Measurements from ENCODE around the gene PCP2. TPM values are rescaled to one million over a fixed set of nuclear protein-coding genes. Genes with fewer than 3 reads are reported as not detected.
A peak's percentile ranks its signal among the peaks of the same experiment; 100 is the strongest.

The PCP2 gene
- total and polyA plus RNA-seq, 2 donors (not counting 1 experiment from before 2014, with no cell fraction given): not detected

DNA sequence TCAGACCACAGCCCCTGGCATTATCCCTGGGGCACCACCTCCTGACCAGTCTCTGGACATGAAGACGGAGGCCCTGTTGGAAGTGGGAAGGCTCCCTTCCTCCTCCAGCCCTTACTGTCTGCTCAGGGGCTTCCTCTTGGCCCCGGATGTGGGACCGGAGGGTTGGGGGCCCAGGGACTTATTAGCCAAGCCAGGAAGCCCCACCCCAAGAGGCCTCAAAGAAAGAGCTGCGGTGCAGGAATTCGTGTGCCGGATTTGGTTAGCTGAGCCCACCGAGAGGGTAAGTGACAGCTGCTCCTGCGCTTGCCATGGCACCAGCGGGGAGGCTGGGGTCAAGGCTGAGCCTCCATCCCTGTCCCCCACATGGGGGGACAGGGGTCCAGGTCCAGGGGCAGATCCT, 35.3 kb upstream of the PCP2 start, which contains the start of gene RETN:
Gene RETN (plus strand): TSS at position 208 of the 400 bp plus-strand sequence. CDS start 278 bp downstream, outside the sequence.
- no peak within 1 kb of the TSS for H3K4me2 ChIP-seq (ENCODE audit: extremely low read depth, insufficient read depth, low read length)
- TF ChIP-seq, protein P1, sequence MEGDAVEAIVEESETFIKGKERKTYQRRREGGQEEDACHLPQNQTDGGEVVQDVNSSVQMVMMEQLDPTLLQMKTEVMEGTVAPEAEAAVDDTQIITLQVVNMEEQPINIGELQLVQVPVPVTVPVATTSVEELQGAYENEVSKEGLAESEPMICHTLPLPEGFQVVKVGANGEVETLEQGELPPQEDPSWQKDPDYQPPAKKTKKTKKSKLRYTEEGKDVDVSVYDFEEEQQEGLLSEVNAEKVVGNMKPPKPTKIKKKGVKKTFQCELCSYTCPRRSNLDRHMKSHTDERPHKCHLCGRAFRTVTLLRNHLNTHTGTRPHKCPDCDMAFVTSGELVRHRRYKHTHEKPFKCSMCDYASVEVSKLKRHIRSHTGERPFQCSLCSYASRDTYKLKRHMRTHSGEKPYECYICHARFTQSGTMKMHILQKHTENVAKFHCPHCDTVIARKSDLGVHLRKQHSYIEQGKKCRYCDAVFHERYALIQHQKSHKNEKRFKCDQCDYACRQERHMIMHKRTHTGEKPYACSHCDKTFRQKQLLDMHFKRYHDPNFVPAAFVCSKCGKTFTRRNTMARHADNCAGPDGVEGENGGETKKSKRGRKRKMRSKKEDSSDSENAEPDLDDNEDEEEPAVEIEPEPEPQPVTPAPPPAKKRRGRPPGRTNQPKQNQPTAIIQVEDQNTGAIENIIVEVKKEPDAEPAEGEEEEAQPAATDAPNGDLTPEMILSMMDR (conservative IDR thresholded peaks at IDR 0.05 in 1 of 2, IDR thresholded peaks at IDR 0.05 in 1 of 2; ENCODE audit: low read depth in 1 of 2, low read length in 2 of 2): no peak
- TF ChIP-seq EZH2 (IDR thresholded peaks at IDR 0.05; ENCODE audit: low read length, missing control alignments): no peak
- no peaks in the 10 kb centered on the region for H3K9me3 ChIP-seq (ENCODE audit: control insufficient read depth, insufficient read depth, low read depth, low read length)
- H2AFZ ChIP-seq (ENCODE audit: low read length): no peak within 1 kb of the TSS
- DNase-seq (ENCODE audit: low read depth in 2 of 2): no peak
- no peaks in the 10 kb centered on the region for H3K27me3 ChIP-seq (ENCODE audit: control insufficient read depth, insufficient read depth, low read length)
- no peaks in the 10 kb centered on the region for H3K79me2 ChIP-seq (ENCODE audit: control insufficient read depth, insufficient read depth, low read length)
- no peak within 1 kb of the TSS for H3K27ac ChIP-seq (ENCODE audit: insufficient read depth, low read length)
- no peaks in the 10 kb centered on the region for H3K4me1 ChIP-seq (ENCODE audit: control insufficient read depth, extremely low read depth, insufficient read depth, low read length)
- no peaks in the 10 kb centered on the region for H4K20me1 ChIP-seq (ENCODE audit: control insufficient read depth, extremely low read depth, insufficient read depth, low read length)
- H3K9ac ChIP-seq (ENCODE audit: insufficient read depth, low read length): no peak within 1 kb of the TSS
- H3K36me3 ChIP-seq (ENCODE audit: control insufficient read depth, insufficient read depth, low read length): no peaks in the 10 kb centered on the region
- H3K4me3 ChIP-seq (replicated peaks in 1 of 4; ENCODE audit: control extremely low read depth in 1 of 4, insufficient read depth in 1 of 4, low read depth in 3 of 4, low read length in 4 of 4): no peak within 1 kb of the TSS

DNA sequence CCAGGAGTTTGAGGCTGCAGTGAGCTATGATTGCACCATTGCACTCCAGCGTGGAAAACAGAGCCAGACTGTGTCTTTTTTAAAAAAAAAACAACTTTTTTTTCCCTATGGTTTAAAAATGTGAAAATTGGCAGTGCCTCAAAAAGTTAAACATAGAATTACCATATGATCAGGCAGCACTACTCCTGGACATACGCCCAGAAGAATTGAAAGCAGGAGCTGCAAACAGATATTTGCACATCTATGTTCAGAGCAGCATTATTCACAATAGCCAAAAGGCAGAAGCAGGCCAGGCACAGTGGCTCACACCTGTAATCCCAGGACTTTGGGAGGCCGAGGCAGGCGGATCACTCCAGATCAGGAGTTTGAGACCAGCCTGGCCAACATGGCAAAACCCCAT, 31.6 kb upstream of the PCP2 start:
- DNase-seq (ENCODE audit: low read depth in 2 of 2): peak in 1 of 2 donors; percentile 84
- Histone ChIP-seq H3K27ac (ENCODE audit: insufficient read depth, low read length) (no peak overlapping the region), H3K9me3 (ENCODE audit: control insufficient read depth, insufficient read depth, low read depth, low read length) (no peaks in the 10 kb centered on the region), H3K79me2 (ENCODE audit: control insufficient read depth, insufficient read depth, low read length) (no peaks in the 10 kb centered on the region), H2AFZ (ENCODE audit: low read length) (no peak overlapping the region), H3K4me3 (replicated peaks in 1 of 4; ENCODE audit: control extremely low read depth in 1 of 4, insufficient read depth in 1 of 4, low read depth in 3 of 4, low read length in 4 of 4) (no peak overlapping the region), H3K27me3 (ENCODE audit: control insufficient read depth, insufficient read depth, low read length) (no peaks in the 10 kb centered on the region), H3K4me1 (ENCODE audit: control insufficient read depth, extremely low read depth, insufficient read depth, low read length) (no peaks in the 10 kb centered on the region), H3K36me3 (ENCODE audit: control insufficient read depth, insufficient read depth, low read length) (no peaks in the 10 kb centered on the region), H4K20me1 (ENCODE audit: control insufficient read depth, extremely low read depth, insufficient read depth, low read length) (no peaks in the 10 kb centered on the region), H3K9ac (ENCODE audit: insufficient read depth, low read length) (no peak overlapping the region), H3K4me2 (ENCODE audit: extremely low read depth, insufficient read depth, low read length) (no peak overlapping the region)
- TF ChIP-seq, protein P1 (conservative IDR thresholded peaks at IDR 0.05 in 1 of 2, IDR thresholded peaks at IDR 0.05 in 1 of 2; ENCODE audit: low read depth in 1 of 2, low read length in 2 of 2): no peak
- no peak for TF ChIP-seq EZH2 (IDR thresholded peaks at IDR 0.05; ENCODE audit: low read length, missing control alignments)

DNA sequence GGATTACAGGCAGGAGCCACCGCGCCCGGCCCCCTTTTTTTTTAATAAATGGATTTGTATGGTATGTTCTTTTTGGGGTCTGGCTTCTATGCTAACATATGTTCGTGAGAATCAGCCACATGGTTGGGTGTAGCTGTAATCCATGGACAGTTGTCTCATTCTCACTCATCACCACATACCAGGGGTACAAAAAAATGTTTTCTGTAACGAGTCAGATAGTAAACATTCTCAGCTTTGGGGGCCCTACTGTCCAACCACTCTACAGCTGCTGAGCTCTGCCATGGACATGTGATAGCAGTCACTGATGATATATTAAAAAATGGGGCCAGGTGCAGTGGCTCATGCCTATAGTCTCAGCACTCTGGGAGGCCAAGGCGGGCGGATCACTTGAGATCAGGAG, 30.2 kb upstream of the PCP2 start:
- no peaks in the 10 kb centered on the region for H3K27me3 ChIP-seq (ENCODE audit: control insufficient read depth, insufficient read depth, low read length)
- TF ChIP-seq EZH2 (IDR thresholded peaks at IDR 0.05; ENCODE audit: low read length, missing control alignments): no peak
- TF ChIP-seq, protein P1 (conservative IDR thresholded peaks at IDR 0.05 in 1 of 2, IDR thresholded peaks at IDR 0.05 in 1 of 2; ENCODE audit: low read depth in 1 of 2, low read length in 2 of 2): no peak
- H3K27ac ChIP-seq (ENCODE audit: insufficient read depth, low read length): no peak overlapping the region

More for the DNA sequence above, 30.2 kb upstream of the PCP2 start:
- no peak overlapping the region for H3K4me2 ChIP-seq (ENCODE audit: extremely low read depth, insufficient read depth, low read length)
- no peak overlapping the region for H2AFZ ChIP-seq (ENCODE audit: low read length)
- H3K4me3 ChIP-seq (replicated peaks in 1 of 4; ENCODE audit: control extremely low read depth in 1 of 4, insufficient read depth in 1 of 4, low read depth in 3 of 4, low read length in 4 of 4): no peak overlapping the region
- no peaks in the 10 kb centered on the region for H4K20me1 ChIP-seq (ENCODE audit: control insufficient read depth, extremely low read depth, insufficient read depth, low read length)
- DNase-seq (ENCODE audit: low read depth in 2 of 2): no peak
- H3K4me1 ChIP-seq (ENCODE audit: control insufficient read depth, extremely low read depth, insufficient read depth, low read length): no peaks in the 10 kb centered on the region
- H3K9me3 ChIP-seq (ENCODE audit: control insufficient read depth, insufficient read depth, low read depth, low read length): no peaks in the 10 kb centered on the region
- H3K36me3 ChIP-seq (ENCODE audit: control insufficient read depth, insufficient read depth, low read length): no peaks in the 10 kb centered on the region
- H3K79me2 ChIP-seq (ENCODE audit: control insufficient read depth, insufficient read depth, low read length): no peaks in the 10 kb centered on the region
- H3K9ac ChIP-seq (ENCODE audit: insufficient read depth, low read length): no peak overlapping the region

All from fibroblast of lung (primary cell).